HG02870 (cell line): ENCODE data around the gene BMPER.

Experiments used
- ATAC-seq: cut with Tn5 transposase; IDR thresholded peaks from one replicate; pipeline ENCODE4 v1.9.1; 2021; ENCODE audit warnings: mild to moderate bottlenecking, moderate library complexity; ENCODE audit not compliant: unreplicated experiment

The BMPER gene

DNA sequence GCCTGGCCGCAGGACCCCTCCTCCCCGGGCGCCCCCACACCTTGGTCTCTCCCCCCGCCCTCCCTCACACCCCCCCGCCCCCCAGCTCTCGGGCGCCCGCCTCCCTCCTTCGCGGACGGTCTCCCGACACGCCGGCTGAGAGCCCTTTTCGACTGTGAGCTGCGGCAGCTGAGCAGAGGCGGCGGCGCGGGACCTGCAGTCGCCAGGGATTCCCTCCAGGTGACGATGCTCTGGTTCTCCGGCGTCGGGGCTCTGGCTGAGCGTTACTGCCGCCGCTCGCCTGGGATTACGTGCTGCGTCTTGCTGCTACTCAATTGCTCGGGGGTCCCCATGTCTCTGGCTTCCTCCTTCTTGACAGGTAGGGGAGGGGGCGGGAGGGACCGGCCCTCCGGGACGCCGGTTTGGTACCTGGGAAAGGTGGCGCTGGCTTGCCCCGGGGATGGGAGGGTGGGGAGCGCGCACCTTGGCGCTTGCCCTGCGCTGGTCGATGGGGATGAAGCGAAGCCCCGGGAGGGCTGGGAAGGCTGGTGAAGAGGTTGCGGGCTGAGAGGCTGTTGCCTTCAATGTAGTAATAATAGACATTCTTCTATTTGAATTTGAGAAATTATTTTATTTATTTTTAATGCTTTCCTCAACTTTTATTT is at the start of gene BMPER:
TSS of gene BMPER (plus strand) at position 151 of the 644 bp plus-strand sequence. CDS start at position 226, 75 bp downstream.
- ATAC-seq, result no peak

- no peak for ATAC-seq
Measured at GRCh38 chr7:33861947-33862346, 43.4 kb upstream of the BMPER start.

- no peak for ATAC-seq
Measured at GRCh38 chr7:33862946-33863814, 42.2 kb upstream of the BMPER start.

DNA sequence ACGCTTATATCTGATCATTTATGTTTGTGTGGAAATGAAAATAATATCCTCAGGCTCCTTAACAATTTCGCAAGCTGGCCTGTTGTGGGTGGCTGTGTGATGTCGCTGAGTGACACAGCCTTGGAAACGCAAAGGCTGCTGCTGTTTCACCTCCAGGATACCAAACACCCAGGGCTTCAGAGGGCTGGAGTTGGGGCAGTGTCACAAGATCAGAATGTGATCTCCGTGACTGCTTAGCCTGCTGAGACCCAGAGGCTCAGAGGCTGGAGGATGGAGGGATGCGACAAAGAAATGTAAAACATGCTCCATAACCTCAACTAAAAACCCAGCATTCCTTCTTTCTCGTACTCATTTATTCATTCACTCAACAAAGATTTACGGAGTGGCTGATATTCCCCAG is 37.2 kb upstream of the BMPER start:
- no peak for ATAC-seq

- ATAC-seq, result no peak
Measured at GRCh38 chr7:33869176-33869575, 36.2 kb upstream of the BMPER start.

GRCh38 chr7:33870120-33870519 is 35.2 kb upstream of the BMPER start:
- ATAC-seq, result no peak

GRCh38 chr7:33872870-33873269 is 32.5 kb upstream of the BMPER start:
- no peak for ATAC-seq

DNA sequence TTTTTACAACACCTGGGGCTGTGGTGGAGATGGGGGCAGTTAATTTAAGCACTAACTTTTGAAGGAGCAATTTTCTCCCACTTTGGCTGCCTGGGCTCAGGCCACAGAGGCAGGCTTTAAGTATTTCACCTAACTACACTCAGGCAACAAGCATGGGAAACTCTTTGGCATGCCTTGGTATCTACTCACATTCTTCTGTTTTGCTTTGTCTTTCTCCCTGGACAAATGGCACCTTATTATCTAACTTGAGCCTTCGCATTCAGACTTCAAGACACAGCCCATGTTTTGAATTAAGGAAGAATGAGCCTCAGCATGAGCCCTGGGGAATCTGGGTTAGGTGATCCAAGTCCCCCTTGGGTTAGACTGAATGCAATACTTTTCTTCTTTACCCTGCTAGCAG is 31.8 kb upstream of the BMPER start:
- no peak for ATAC-seq

GRCh38 chr7:33873981-33874750 is 31.2 kb upstream of the BMPER start:
- ATAC-seq, result no peak

- no peak for ATAC-seq
Measured at GRCh38 chr7:33874943-33875342, 30.4 kb upstream of the BMPER start.

- ATAC-seq, result no peak
Measured at GRCh38 chr7:33876596-33877274, 28.6 kb upstream of the BMPER start.

DNA sequence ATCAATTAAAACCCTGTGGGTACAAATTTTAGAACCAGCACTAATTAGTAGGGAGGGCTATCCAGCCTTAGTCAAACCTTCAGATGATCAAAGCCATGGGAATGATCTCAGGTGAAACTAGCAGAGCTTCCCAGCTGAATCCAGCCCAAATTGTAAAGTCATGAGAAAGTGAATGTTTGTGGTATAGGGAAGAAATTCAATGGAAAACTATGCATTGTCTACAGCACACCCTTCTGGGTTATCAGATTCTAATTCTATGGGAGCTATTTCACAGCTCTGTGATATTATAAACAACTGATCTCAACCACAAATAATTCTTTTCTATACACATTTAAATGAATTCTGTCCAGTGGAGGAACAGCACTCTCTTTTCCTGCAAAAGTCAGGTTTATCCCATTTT is 24.6 kb upstream of the BMPER start:
- no peak for ATAC-seq

- no peak for ATAC-seq
Measured at GRCh38 chr7:33881316-33881715, 24.0 kb upstream of the BMPER start.

DNA sequence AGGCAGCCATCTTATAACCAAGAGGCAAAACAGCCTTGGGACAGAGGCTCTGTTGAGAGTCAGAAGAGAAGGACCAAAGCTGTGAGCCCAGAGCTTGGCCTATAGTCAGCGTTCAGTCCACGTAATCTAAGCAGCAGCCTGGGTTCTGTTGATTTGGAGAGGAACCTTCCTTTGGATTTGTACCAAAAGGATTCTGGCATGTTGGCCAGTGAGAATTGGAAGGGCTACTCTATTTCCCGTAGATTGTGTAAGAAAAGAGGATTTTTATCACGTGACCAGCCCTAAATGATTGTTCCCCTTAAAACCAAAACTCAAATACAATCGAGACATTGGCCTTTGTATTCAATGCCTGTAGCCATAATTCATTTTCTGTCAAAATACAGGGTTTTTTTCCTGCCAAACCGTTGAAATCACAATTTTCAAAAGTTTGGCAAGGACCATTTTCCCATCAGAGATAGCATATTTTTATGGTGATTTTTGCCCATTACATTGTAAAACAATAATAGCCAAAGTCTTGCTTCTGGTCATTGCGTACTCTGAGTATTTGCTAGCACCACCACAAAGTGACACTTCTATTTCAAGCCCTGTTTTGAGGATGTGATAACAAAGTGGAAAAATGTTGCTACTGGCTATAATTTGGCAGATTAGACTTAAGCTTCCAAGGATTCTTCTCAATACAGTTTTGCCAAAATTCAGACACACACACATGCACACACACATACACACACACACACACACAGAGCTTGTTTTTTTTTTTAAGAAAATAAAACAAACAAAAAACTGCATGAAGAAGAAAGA is 23.1 kb upstream of the BMPER start:
- ATAC-seq, result no peak

- no peak for ATAC-seq
Measured at GRCh38 chr7:33882950-33883670, 22.2 kb upstream of the BMPER start.

DNA sequence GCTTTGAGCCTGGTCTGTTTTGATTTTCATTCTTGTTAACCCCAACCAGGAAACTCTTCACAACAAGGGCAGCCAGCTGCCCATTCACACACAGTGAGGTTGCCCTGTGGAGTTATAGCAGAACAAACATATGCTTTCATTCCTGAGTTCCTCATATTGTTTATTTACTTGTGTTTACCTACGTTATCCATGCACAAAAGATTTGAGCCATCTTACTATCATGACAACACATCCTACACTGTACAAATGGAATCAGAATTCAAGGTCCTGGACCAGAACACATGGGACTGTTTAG is 21.7 kb upstream of the BMPER start:
- no peak for ATAC-seq

- no peak for ATAC-seq
Measured at GRCh38 chr7:33885290-33886148, 19.8 kb upstream of the BMPER start.

DNA sequence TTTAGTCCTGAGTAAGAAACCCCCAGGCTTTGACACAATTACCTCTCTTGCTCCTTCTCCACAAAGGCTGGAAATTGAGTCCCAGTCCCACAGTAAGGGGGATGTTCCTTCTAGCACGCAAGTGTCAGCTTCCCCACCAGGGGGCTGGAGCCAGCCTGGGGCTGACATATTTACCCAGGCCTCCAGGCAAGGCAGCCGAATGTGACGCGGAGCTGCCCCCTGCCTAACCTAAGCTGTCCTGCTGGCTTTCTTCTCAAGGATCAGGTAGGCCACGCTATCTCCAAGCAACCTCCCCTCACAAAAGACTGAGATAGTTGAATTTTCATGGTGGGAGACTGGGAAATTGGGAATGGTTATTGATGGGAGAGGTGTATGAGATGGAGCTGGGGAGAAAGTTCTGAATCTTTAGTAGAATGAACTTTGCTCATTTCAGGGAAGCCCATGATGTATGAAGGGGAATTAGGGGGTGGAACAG is 19.2 kb upstream of the BMPER start:
- ATAC-seq, result no peak
